PC-3 (cell line): ENCODE data around the gene ARHGAP26. TPM values are rescaled to one million over a fixed set of nuclear protein-coding genes. Genes with fewer than 3 reads are reported as not detected.
A peak's percentile ranks its signal among the peaks of the same experiment; 100 is the strongest.

Source experiments
- ATAC-seq: fragments of 200-7000 bp; cut with Tn5 transposase; 2 replicates; pipeline ENCODE4 v1.9.1; 2020; ENCODE audit warnings: mild to moderate bottlenecking, moderate library complexity
- BruUV-seq: library from RNA; stranded (reverse); fragments of 400-500 nt; replicated peaks from 2 replicates; lab custom pipeline; 2021; lab: Mats Ljungman, UMichigan
- CTCF ChIA-PET: fragments of 300-600 bp; sonication (Branson Sonifier 250); formaldehyde crosslinking; loops from one replicate; lab custom pipeline; 2022; ENCODE audit warnings: antibody characterized with exemption; lab: Charles Lee
- POLR2A ChIA-PET: fragments of 300-600 bp; sonication (Branson Sonifier 250); formaldehyde crosslinking; loops from one replicate; lab custom pipeline; 2022; ENCODE audit warnings: antibody characterized with exemption; ENCODE audit not compliant: unreplicated experiment; lab: Charles Lee
- DNase-seq: peaks from one replicate; pipeline ENCODE4 v3.0.0-alpha.2; 2015
- H2AFZ ChIP-seq: fragments of 300-600 bp; sonication (generic); 2 replicates; pipeline ENCODE4 v1.6.0; 2016; ENCODE audit warnings: antibody characterized with exemption, low read length
- H3F3A ChIP-seq: fragments of 300-600 bp; sonication (generic); one replicate; pipeline ENCODE4 v1.6.0; 2017; ENCODE audit warnings: antibody characterized with exemption, low read length, control low read depth, mild to moderate bottlenecking; ENCODE audit not compliant: unreplicated experiment
- H3K27ac ChIP-seq: fragments of 300-600 bp; sonication (generic); 2 replicates; pipeline ENCODE4 v1.5.1; 2016; ENCODE audit warnings: mild to moderate bottlenecking, low read length
- H3K27me3 ChIP-seq: fragments of 300-600 bp; sonication (generic); 2 replicates; pipeline ENCODE4 v1.6.1; 2016; ENCODE audit warnings: low read length, mixed read lengths
- H3K36me3 ChIP-seq: fragments of 300-600 bp; sonication (generic); 2 replicates; pipeline ENCODE4 v1.6.1; 2016; ENCODE audit warnings: low read depth, mixed run types, low read length, mixed read lengths
- H3K4me1 ChIP-seq: fragments of 300-600 bp; sonication (generic); 2 replicates; pipeline ENCODE4 v1.5.1; 2016; ENCODE audit warnings: low read length; ENCODE audit not compliant: insufficient read depth
- H3K4me2 ChIP-seq: fragments of 300-600 bp; sonication (generic); 2 replicates; pipeline ENCODE4 v1.6.0; 2016; ENCODE audit warnings: low read length
- H3K4me3 ChIP-seq: fragments of 300-600 bp; sonication (generic); 2 replicates; pipeline ENCODE4 v1.5.1; 2016; ENCODE audit warnings: mild to moderate bottlenecking, low read length, mixed read lengths
- H3K79me2 ChIP-seq: fragments of 300-600 bp; sonication (generic); 2 replicates; pipeline ENCODE4 v1.6.1; 2017; ENCODE audit warnings: low read length, mixed read lengths
- H3K9ac ChIP-seq: fragments of 300-600 bp; sonication (generic); 2 replicates; pipeline ENCODE4 v1.6.0; 2016; ENCODE audit warnings: mild to moderate bottlenecking, low read length
- H3K9me2 ChIP-seq: fragments of 300-600 bp; sonication (generic); replicated peaks from 2 replicates; pipeline ENCODE4 v1.6.1; 2016; ENCODE audit warnings: mixed run types, low read length, mixed read lengths
- H3K9me3 ChIP-seq: fragments of 300-600 bp; sonication (generic); 2 replicates; pipeline ENCODE4 v1.6.1; 2016; ENCODE audit warnings: low read length, mixed read lengths
- H4K20me1 ChIP-seq: fragments of 300-600 bp; sonication (generic); 2 replicates; pipeline ENCODE4 v1.6.1; 2016; ENCODE audit warnings: low read length, mixed read lengths
- CTCF ChIP-seq: fragments of 300-600 bp; sonication (generic); conservative IDR thresholded peaks from 2 replicates; pipeline ENCODE4 v1.5.1; 2017; ENCODE audit warnings: antibody characterized with exemption, low read depth, mild to moderate bottlenecking, low read length
- EZH2 ChIP-seq: fragments of 300-600 bp; sonication (generic); IDR thresholded peaks from one replicate; pipeline ENCODE4 v1.6.1; 2017; ENCODE audit warnings: antibody characterized with exemption, mild to moderate bottlenecking, low read length; ENCODE audit not compliant: unreplicated experiment
- EZH2phosphoT487 ChIP-seq: fragments of 300-600 bp; sonication (generic); IDR thresholded peaks from 2 replicates; pipeline ENCODE4 v1.6.1; 2018; ENCODE audit warnings: mild to moderate bottlenecking, antibody characterized with exemption, low read length, borderline replicate concordance
- intact Hi-C: fragments of 100-400 bp; cut with micrococcal nuclease; formaldehyde crosslinking; loops from 2 replicates; pipeline ENCODE4 v1.9.0; 2023
- total RNA-seq: library from RNA; depleted of rRNA; stranded (reverse); fragments of >200 nt; gene quantifications from 2 replicates; pipeline ENCODE4 v1.2.3, GENCODE V29; 2014

ARHGAP26 gene
- total RNA-seq, 1 experiment from 2014 or later: 11.7 TPM

GRCh38 chr5:143235423-143235822, 465.2 kb downstream of the ARHGAP26 start:
- DNase-seq: peak; percentile 50
- CTCF ChIA-PET: no interaction called here

GRCh38 chr5:143236682-143237081, 466.5 kb downstream of the ARHGAP26 start:
- Histone ChIP-seq H3K4me1 (peaks cover 7% of the 10 kb centered on the region), H3K4me2 (no peak overlapping the region), H3K27ac (no peak overlapping the region)

More at GRCh38 chr5:143235423-143235822, 465.2 kb downstream of the ARHGAP26 start:
- POLR2A ChIA-PET: no interaction called here
- Histone ChIP-seq H3K27ac (peak overlapping the region; percentile 62), H3K27me3 (no peaks in the 10 kb centered on the region), H3F3A (no peaks in the 10 kb centered on the region), H3K4me1 (peaks cover 3% of the 10 kb centered on the region; the same call in 1 of the 2 replicates), H3K9me3 (no peaks in the 10 kb centered on the region), H3K79me2 (no peaks in the 10 kb centered on the region), H3K4me3 (no peak overlapping the region), H3K36me3 (no peaks in the 10 kb centered on the region), H3K9ac (no peak overlapping the region), H3K4me2 (no peak overlapping the region), H4K20me1 (no peaks in the 10 kb centered on the region), H3K9me2 (no peaks in the 10 kb centered on the region), H2AFZ (no peak overlapping the region)
- TF ChIP-seq EZH2phosphoT487: no peak
- no peak for TF ChIP-seq EZH2
- TF ChIP-seq CTCF: no peak
- ATAC-seq: no peak
- intact Hi-C loops: no loop called here
- no TSS peak for BruUV-seq

More at GRCh38 chr5:143236682-143237081, 466.5 kb downstream of the ARHGAP26 start:
- Histone ChIP-seq H3K9me2 (no peaks in the 10 kb centered on the region), H3K9ac (no peak overlapping the region), H3K27me3 (no peaks in the 10 kb centered on the region), H3K4me3 (no peak overlapping the region), H2AFZ (no peak overlapping the region), H3K9me3 (no peaks in the 10 kb centered on the region), H3K79me2 (no peaks in the 10 kb centered on the region), H4K20me1 (no peaks in the 10 kb centered on the region), H3K36me3 (no peaks in the 10 kb centered on the region), H3F3A (no peaks in the 10 kb centered on the region)
- ATAC-seq (no peak), DNase-seq (no peak)
- CTCF ChIA-PET: no interaction called here
- intact Hi-C loops: no loop called here
- BruUV-seq: no TSS peak
- POLR2A ChIA-PET: no interaction called here
- no peak for TF ChIP-seq CTCF
- no peak for TF ChIP-seq EZH2
- no peak for TF ChIP-seq EZH2phosphoT487
